Breast epithelium (tissue), 3 donors: Measurements from ENCODE around the gene ARHGEF3.

ENCODE experiments used
- POLR2A ChIP-seq: fragments of 450-650 bp; IDR thresholded peaks from one replicate; pipeline ENCODE4 v1.6.1; 2016; ENCODE audit warnings: antibody characterized with exemption, mild to moderate bottlenecking, moderate library complexity
- POLR2AphosphoS5 ChIP-seq, 3 donors: sonication (generic); formaldehyde crosslinking; IDR thresholded peaks; one replicate each; pipeline ENCODE4 v1.6.1; 2017; ENCODE audit warnings: antibody characterized with exemption in 3 of 3
- TF ChIP-seq, protein P1 (sequence below), 3 donors: fragments of 450-650 bp; IDR thresholded peaks; one replicate each; pipeline ENCODE4 v1.5.1; 2016 to 2017; ENCODE audit warnings: antibody characterized with exemption in 3 of 3, mild to moderate bottlenecking in 3 of 3, moderate library complexity in 3 of 3

DNA sequence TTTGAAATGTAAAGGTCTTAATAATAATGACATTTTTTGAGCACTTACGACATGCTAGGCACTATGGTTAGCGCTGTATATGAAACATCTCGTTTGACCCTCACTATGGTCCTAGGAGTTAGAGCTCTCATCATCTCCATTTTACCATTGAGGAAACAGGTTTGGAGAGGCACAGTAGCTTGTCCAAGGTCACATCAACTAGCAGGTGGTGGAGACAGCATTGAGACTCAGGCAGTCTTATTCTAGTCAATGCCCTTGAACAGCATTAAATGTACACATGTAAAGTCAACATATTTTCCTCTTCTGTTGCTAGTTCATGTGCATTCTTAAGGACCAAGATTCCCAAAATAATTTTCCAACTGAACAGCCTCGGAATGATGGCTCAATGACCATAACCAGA, 4.8 kb downstream of the ARHGEF3 start:
- TF ChIP-seq, protein P1, sequence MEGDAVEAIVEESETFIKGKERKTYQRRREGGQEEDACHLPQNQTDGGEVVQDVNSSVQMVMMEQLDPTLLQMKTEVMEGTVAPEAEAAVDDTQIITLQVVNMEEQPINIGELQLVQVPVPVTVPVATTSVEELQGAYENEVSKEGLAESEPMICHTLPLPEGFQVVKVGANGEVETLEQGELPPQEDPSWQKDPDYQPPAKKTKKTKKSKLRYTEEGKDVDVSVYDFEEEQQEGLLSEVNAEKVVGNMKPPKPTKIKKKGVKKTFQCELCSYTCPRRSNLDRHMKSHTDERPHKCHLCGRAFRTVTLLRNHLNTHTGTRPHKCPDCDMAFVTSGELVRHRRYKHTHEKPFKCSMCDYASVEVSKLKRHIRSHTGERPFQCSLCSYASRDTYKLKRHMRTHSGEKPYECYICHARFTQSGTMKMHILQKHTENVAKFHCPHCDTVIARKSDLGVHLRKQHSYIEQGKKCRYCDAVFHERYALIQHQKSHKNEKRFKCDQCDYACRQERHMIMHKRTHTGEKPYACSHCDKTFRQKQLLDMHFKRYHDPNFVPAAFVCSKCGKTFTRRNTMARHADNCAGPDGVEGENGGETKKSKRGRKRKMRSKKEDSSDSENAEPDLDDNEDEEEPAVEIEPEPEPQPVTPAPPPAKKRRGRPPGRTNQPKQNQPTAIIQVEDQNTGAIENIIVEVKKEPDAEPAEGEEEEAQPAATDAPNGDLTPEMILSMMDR (IDR thresholded peaks at IDR 0.05), result no peak
- TF ChIP-seq POLR2AphosphoS5 (IDR thresholded peaks at IDR 0.05) (no peak), POLR2A (no peak)
